GM13977 (cell line): ENCODE data around the gene BDH1.

Source experiments
- DNase-seq: peaks from one replicate; pipeline ENCODE4 v3.0.0; 2012; ENCODE audit warnings: low spot score
- CTCF ChIP-seq: IDR thresholded peaks from 2 replicates; pipeline ENCODE4 v1.5.1; 2012; ENCODE audit warnings: mild to moderate bottlenecking, control low read depth; ENCODE audit not compliant: insufficient read depth; ENCODE audit errors: extremely low read depth, missing control alignments
- in situ Hi-C: fragments of 300-500 bp; cut with MboI; formaldehyde crosslinking; loops from one replicate; pipeline ENCODE4 v1.12.0; 2022; ENCODE audit warnings: low sequenced_read_pairs, low pct_unique_long_range_greater_than_20kb, mixed read lengths, inconsistent platforms; ENCODE audit not compliant: unreplicated experiment

BDH1 gene

GRCh38 chr3:197468866-197469382 lies 86.8 kb downstream of the BDH1 start:
- in situ Hi-C loops: no loop called here
- no peak for DNase-seq

GRCh38 chr3:197468167-197468566 lies 87.6 kb downstream of the BDH1 start:
- in situ Hi-C loops: no loop called here
- TF ChIP-seq CTCF: no peak
- DNase-seq: no peak

More at GRCh38 chr3:197468866-197469382, 86.8 kb downstream of the BDH1 start:
- no peak for TF ChIP-seq CTCF

- DNase-seq: no peak
- no peak for TF ChIP-seq CTCF
- in situ Hi-C loops: no loop called here
Observed at GRCh38 chr3:197466586-197467399, 89.0 kb downstream of the BDH1 start.

GRCh38 chr3:197465996-197466549 lies 89.7 kb downstream of the BDH1 start:
- in situ Hi-C loops: no loop called here
- TF ChIP-seq CTCF: no peak
- no peak for DNase-seq

GRCh38 chr3:197465197-197465995 lies 90.4 kb downstream of the BDH1 start:
- TF ChIP-seq CTCF: no peak
- no peak for DNase-seq
- in situ Hi-C loops: no loop called here

GRCh38 chr3:197464794-197465193 lies 91.0 kb downstream of the BDH1 start:
- in situ Hi-C loops: no loop called here
- no peak for DNase-seq
- TF ChIP-seq CTCF: no peak
